Osteocyte (in vitro differentiated cells): ENCODE results near the gene TGFA. TPM values are rescaled to one million over a fixed set of nuclear protein-coding genes. Genes with fewer than 3 reads are reported as not detected.

Source experiments
- DNase-seq: peaks from one replicate; pipeline ENCODE4 v3.0.0; 2021; ENCODE audit warnings: mixed read lengths; ENCODE audit not compliant: unreplicated experiment; ENCODE audit errors: extremely low spot score
- H3K27ac Mint-ChIP-seq: one replicate; pipeline ENCODE4 v1.8.0; 2021; ENCODE audit warnings: mild to moderate bottlenecking, mixed read lengths; ENCODE audit not compliant: unreplicated experiment
- H3K27me3 Mint-ChIP-seq: one replicate; pipeline ENCODE4 v1.8.0; 2021; ENCODE audit warnings: mixed read lengths; ENCODE audit not compliant: unreplicated experiment
- H3K36me3 Mint-ChIP-seq: one replicate; pipeline ENCODE4 v1.8.0; 2021; ENCODE audit warnings: mixed read lengths; ENCODE audit not compliant: unreplicated experiment
- H3K4me1 Mint-ChIP-seq: one replicate; pipeline ENCODE4 v1.8.0; 2021; ENCODE audit warnings: mixed read lengths; ENCODE audit not compliant: unreplicated experiment
- H3K4me3 Mint-ChIP-seq: one replicate; pipeline ENCODE4 v1.8.0; 2021; ENCODE audit warnings: mild to moderate bottlenecking, moderate library complexity, mixed read lengths; ENCODE audit not compliant: unreplicated experiment
- H3K9me3 Mint-ChIP-seq: one replicate; pipeline ENCODE4 v1.8.0; 2021; ENCODE audit warnings: mixed read lengths; ENCODE audit not compliant: unreplicated experiment
- CTCF ChIP-seq: fragments of 200-600 bp; sonication (generic); IDR thresholded peaks from 2 replicates; pipeline ENCODE4 v1.5.0; 2021; ENCODE audit warnings: antibody characterized with exemption, mild to moderate bottlenecking, moderate library complexity
- total RNA-seq: library from RNA; stranded (reverse); gene quantifications from 2 replicates; pipeline ENCODE4 v1.2.1, GENCODE V29; 2021

The TGFA gene
- total RNA-seq, 1 donor from 2014 or later: 0.08 TPM

- no peak overlapping the region for H3K4me3 Mint-ChIP-seq
- no peak for DNase-seq
- no peak for TF ChIP-seq CTCF
- H3K27ac Mint-ChIP-seq: no peak overlapping the region
- peaks cover 41% of the 10 kb centered on the region for H3K27me3 Mint-ChIP-seq
- H3K9me3 Mint-ChIP-seq: peaks cover 9% of the 10 kb centered on the region
- H3K4me1 Mint-ChIP-seq: no peaks in the 10 kb centered on the region
- H3K36me3 Mint-ChIP-seq: no peaks in the 10 kb centered on the region
Measured at GRCh38 chr2:70537840-70538239, 15.8 kb downstream of the TGFA start.

GRCh38 chr2:70536517-70537055 is 17.0 kb downstream of the TGFA start:
- TF ChIP-seq CTCF: no peak
- Mint-ChIP-seq H3K4me3 (no peak overlapping the region), H3K9me3 (peaks cover 9% of the 10 kb centered on the region), H3K27ac (no peak overlapping the region), H3K4me1 (no peaks in the 10 kb centered on the region), H3K27me3 (peaks cover 36% of the 10 kb centered on the region), H3K36me3 (no peaks in the 10 kb centered on the region)
- no peak for DNase-seq

GRCh38 chr2:70535573-70535972 is 18.1 kb downstream of the TGFA start:
- H3K9me3 Mint-ChIP-seq: peaks cover 9% of the 10 kb centered on the region
- no peaks in the 10 kb centered on the region for H3K36me3 Mint-ChIP-seq
- H3K27me3 Mint-ChIP-seq: peaks cover 31% of the 10 kb centered on the region
- no peak overlapping the region for H3K27ac Mint-ChIP-seq
- H3K4me3 Mint-ChIP-seq: no peak overlapping the region
- no peak for TF ChIP-seq CTCF
- no peak for DNase-seq
- no peaks in the 10 kb centered on the region for H3K4me1 Mint-ChIP-seq

- DNase-seq: no peak
- Mint-ChIP-seq H3K36me3 (no peaks in the 10 kb centered on the region), H3K27ac (no peak overlapping the region), H3K9me3 (peaks cover 9% of the 10 kb centered on the region), H3K4me3 (no peak overlapping the region), H3K4me1 (no peaks in the 10 kb centered on the region), H3K27me3 (peaks cover 21% of the 10 kb centered on the region)
- TF ChIP-seq CTCF: no peak
Measured at GRCh38 chr2:70534183-70534836, 19.3 kb downstream of the TGFA start.

GRCh38 chr2:70532244-70532935 is 21.2 kb downstream of the TGFA start:
- H3K4me3 Mint-ChIP-seq: no peak overlapping the region
- peaks cover 9% of the 10 kb centered on the region for H3K9me3 Mint-ChIP-seq
- H3K4me1 Mint-ChIP-seq: no peaks in the 10 kb centered on the region
- peak; percentile 17 for DNase-seq
- TF ChIP-seq CTCF: no peak
- H3K36me3 Mint-ChIP-seq: no peaks in the 10 kb centered on the region
- peaks cover 25% of the 10 kb centered on the region for H3K27me3 Mint-ChIP-seq
- no peak overlapping the region for H3K27ac Mint-ChIP-seq
